HG03196 (cell line): ENCODE data around the gene GNG12.

Source experiments
- ATAC-seq: cut with Tn5 transposase; IDR thresholded peaks from one replicate; pipeline ENCODE4 v1.9.1; 2021; ENCODE audit not compliant: unreplicated experiment

The GNG12 gene

DNA sequence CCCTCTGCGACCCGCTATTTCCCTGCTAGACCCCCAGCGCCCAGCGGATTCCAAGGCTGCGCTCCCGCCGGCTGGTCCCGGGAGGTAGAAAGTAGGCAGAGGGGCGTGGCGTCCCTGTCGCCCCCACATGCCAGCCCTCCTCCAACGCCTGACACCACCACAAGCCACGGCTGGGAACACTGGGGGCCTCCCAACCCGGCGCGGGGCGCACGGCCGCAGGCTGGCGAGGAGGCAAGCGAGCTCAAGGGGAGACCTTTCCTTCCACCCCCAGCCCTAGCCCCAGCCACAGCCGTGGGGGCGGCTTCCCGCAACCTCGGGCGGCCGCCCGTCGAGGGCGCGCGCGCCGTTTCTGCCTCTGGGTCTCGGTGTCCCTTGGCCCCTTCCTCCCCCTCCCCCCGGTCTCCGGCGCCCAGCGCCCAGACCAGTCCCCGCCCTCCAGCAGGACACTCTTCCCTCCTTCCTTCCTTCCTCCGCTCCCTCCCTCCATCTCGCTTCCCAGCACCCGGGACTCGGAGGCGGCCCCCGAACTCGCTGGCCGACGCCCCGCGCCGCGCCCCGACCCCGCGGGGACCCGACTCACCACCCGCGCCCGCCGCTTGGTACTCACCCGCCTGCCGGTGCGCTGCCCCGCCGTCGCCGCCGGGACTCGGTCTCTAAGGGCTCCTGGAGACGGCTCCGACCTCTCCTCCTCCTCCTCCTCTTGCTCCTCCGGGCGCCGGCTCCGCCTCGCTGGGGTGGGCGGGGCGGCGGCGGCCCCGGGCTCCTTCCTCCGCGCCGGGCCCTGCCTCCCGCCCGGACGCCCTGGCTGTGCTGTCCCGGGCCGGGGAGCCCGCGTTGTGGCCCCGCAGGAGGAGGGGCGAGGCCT is at the start of gene GNG12:
TSS of gene GNG12 (minus strand) at position 731 of the 865 bp plus-strand sequence. CDS start 125,781 bp downstream, outside the sequence.
- no peak for ATAC-seq

DNA sequence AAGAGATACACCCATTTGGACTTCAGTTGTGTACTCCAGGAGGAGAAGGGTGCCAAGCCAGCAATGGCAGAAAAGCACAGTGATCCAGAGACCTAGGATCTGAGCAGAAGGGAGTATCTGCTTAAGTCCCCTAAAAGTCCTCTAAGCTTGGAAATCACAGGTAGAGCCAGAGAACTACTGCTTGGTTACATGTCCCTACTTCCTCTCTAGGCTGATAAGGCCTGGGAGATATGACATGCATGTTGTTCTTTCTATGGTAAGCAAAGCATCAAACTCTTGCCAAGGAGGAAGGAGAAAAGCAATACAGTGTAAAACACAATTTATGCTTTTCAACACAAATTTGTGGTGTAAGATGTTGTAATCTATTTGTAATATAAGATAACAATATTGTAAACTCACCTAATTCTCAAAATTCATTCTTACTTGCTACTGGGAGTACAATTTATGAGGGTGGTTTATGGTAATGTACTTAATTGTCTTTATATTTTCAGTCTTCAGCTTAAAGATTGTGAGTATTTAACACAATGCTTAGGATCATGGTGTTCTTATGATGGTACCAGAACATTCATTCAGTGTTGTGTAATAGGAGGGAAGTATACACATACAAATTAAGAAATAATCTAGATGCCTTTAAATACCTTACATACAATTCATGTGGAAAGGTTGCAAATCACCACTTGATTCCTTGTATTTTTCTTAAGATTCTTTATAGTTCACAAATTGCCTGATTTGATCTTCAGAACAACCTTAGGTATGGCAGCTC is 49.1 kb upstream of the GNG12 start:
- ATAC-seq: no peak

GRCh38 chr1:67880056-67880601 is 46.9 kb upstream of the GNG12 start:
- ATAC-seq: no peak

DNA sequence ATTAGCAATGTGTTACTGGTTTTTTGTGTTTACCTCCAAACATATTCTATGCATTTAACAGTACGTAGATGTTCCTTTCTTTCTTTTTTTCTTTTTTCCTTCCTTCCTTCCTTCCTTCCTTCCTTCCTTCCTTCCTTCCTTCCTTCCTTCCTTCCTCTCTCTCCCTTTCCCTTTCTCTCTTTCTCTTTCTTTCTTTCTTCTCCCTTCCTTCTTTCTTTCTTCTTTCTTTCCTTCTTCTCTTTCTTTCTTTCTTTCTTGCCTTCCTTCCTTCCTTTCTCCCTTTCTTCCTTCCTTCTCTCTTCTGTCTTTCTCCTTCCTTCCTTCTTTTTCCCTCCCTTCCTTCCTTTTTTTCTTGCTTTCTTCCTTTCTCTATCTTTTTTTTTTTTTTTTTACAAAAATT is 46.2 kb upstream of the GNG12 start:
- ATAC-seq: no peak

GRCh38 chr1:67874501-67875111 is 41.3 kb upstream of the GNG12 start:
- ATAC-seq: no peak

- no peak for ATAC-seq
These were observed 36.0 kb upstream of the GNG12 start for GRCh38 chr1:67869233-67869632.

- ATAC-seq: no peak
These were observed 30.4 kb upstream of the GNG12 start for GRCh38 chr1:67863637-67864036.

GRCh38 chr1:67862685-67863084 is 29.4 kb upstream of the GNG12 start:
- no peak for ATAC-seq

DNA sequence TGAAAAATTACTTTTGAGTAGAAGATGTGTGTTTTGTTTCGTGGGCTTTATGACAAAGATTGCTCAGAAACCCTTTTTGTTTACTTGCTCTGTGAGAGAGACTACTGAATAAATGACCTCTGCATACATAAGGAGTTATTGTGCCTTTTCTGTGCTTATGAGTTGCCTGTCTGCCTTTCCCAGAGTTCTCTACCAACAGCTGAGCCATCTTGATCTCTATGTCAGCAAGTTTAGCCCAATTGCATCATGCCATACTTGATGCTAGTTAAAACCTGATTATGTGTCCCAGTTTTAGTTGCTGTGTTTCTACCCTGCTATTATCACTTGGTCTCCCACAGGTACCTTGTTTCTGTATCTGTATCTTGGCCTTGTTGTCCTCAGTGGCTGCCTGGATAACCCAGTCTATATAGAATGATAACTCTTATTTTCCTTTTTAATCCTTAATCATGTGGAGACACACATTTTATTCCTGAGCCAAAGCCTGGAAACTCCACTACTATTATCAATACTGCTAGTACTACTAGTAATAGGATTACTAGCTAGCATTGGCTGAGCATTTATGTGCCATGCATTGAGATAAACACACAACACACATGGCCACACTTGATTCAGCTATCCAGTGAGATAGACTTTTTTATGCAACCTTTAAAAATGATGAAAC is 28.7 kb upstream of the GNG12 start:
- no peak for ATAC-seq

- ATAC-seq: no peak
These were observed 27.5 kb upstream of the GNG12 start for GRCh38 chr1:67860776-67861175.

DNA sequence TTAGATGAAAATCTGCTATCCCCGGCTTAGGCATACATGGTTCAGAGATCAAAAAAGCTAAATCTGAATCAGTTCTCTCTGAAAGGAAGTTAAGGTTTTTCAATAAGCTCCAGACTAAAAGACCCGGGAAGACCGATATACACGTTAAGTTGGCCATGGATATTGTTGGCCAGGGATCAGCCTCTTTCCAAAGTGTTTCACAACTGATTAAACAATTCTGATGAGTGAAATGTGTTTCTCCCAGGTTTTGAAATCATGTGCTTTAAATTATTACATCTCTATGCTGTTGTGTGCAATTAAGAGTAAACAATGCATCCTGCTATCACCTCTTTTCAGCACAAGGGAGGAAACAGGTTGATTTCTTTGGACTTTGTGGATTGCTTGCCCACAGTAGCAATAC is 23.7 kb upstream of the GNG12 start:
- ATAC-seq: no peak

DNA sequence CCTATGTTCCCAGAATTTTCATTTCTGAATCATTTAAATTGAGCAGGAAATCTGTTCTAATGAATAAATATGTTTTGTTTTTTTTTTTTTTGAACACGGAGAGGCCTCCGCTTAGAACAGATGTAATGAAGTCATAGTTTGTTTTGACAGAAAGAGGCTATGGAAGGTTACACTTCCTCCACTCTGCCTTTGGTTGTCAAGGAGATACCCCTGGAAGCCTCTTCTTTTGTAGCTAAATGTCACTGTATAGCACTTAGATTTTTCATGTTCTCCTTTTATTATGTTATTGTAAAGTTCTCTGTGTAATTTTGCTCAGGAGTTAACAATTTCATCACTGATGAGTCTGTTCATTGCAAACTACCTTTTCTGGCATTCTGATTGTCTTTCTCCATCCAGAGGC is 22.7 kb upstream of the GNG12 start:
- no peak for ATAC-seq

DNA sequence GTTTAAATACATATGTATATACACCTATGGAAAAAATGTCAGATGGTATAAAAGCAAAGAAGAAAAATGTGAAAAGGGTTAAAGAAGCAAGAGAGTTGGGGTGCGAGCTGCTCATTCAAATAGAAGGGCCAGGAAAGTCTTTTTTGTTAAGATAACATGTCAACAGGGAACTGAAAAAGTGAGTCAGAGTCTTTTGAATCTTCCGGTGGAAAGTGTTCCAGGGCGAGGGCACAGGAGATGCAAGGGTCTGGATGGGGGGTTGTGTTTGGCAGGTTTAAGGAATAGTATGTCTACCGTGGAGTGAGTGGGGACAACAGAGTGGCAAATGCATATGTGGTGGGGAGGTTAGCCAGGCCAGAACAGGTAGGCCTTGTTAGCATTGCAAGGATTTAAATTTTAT is 22.2 kb upstream of the GNG12 start:
- no peak for ATAC-seq

- no peak for ATAC-seq
These were observed 20.4 kb upstream of the GNG12 start for GRCh38 chr1:67853704-67854103.

- no peak for ATAC-seq
These were observed 18.5 kb upstream of the GNG12 start for GRCh38 chr1:67851800-67852199.

- no peak for ATAC-seq
These were observed 17.4 kb upstream of the GNG12 start for GRCh38 chr1:67850611-67851075.

- no peak for ATAC-seq
These were observed 16.9 kb upstream of the GNG12 start for GRCh38 chr1:67850151-67850551.

DNA sequence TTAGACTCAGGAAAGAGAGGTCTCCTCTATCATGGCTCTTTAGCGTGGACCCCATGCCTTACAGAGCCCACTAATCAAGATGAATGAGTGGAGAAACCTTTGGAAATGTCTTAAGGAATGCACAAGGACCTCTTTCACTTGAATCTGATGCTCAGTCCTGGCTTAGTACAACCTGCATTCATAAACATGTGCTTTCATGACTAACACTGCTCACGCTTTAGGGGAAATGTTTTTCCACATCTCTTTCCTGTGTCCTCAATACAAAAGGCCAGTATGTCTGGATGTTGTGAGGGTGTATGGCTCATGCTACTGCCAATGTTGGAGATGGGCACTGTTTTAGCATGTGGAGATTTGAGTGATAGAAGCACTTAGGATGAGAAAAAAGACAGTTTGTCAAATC is 14.2 kb upstream of the GNG12 start:
- ATAC-seq: no peak

GRCh38 chr1:67846538-67846937 is 13.3 kb upstream of the GNG12 start:
- no peak for ATAC-seq

GRCh38 chr1:67844988-67845387 is 11.7 kb upstream of the GNG12 start:
- no peak for ATAC-seq

DNA sequence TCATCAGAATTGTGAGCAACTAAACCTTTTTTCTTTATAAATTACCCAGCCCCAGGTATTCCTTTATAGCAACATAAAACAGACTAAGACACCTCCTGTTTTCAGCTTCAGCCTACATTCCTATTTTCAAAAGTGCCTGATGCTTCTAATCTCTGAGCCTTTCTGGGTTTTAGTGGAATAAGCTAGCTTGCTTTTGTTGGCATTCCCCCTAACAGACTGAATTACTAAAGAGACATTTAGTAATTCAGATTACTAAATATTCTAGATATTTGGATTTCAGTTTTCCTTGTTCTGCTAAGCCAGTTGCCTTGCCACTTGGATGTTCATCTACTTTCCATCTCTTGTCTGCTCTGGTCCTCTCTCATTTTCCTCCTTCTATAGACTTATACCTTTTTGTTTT is 10.5 kb upstream of the GNG12 start:
- no peak for ATAC-seq
